ENCODE results near the gene GLT1D1.

GLT1D1 gene

GRCh38 chr12:128891856-128892255 is 38.6 kb downstream of the GLT1D1 start:
- DNase-seq (no peak), ATAC-seq (ENCODE audit: insufficient read depth, low read depth) (no peak)
- Histone ChIP-seq H3K4me3 (ENCODE audit: low read depth in 1 of 2, low read length in 2 of 2) (no peak overlapping the region), H3K27me3 (ENCODE audit: insufficient read depth, low read length, poor library complexity) (no peaks in the 10 kb centered on the region), H3K9ac (ENCODE audit: low read depth, low read length) (no peak overlapping the region), H3K27ac (ENCODE audit: low read length) (no peak overlapping the region), H3K4me2 (ENCODE audit: insufficient read depth, low read length) (no peak overlapping the region), H3K4me1 (ENCODE audit: insufficient read depth, low read length) (no peaks in the 10 kb centered on the region), H2AFZ (ENCODE audit: low read depth, low read length) (no peak overlapping the region), H3K79me2 (ENCODE audit: insufficient read depth, low read length) (no peaks in the 10 kb centered on the region), H4K20me1 (ENCODE audit: insufficient read depth, low read length) (no peaks in the 10 kb centered on the region), H3K36me3 (ENCODE audit: insufficient read depth, low read length) (no peaks in the 10 kb centered on the region), H3K9me3 (ENCODE audit: insufficient read depth, low read length, severe bottlenecking) (no peaks in the 10 kb centered on the region)
- TF ChIP-seq EZH2 (IDR thresholded peaks at IDR 0.05; ENCODE audit: borderline replicate concordance, low read depth, low read length, severe bottlenecking) = no peak
- no peak for TF ChIP-seq CTCF (IDR thresholded peaks at IDR 0.05; ENCODE audit: borderline replicate concordance, extremely low read depth, low read length, poor library complexity, severe bottlenecking)

- H3K9ac ChIP-seq (ENCODE audit: low read depth, low read length) = no peak overlapping the region
- ATAC-seq (ENCODE audit: insufficient read depth, low read depth) = no peak
Observed at GRCh38 chr12:128903236-128903635, 50.0 kb downstream of the GLT1D1 start.

GRCh38 chr12:128905003-128905544 is 51.8 kb downstream of the GLT1D1 start:
- Histone ChIP-seq H3K9me3 (ENCODE audit: insufficient read depth, low read length, severe bottlenecking) (no peaks in the 10 kb centered on the region), H3K4me3 (ENCODE audit: low read depth in 1 of 2, low read length in 2 of 2) (no peak overlapping the region), H3K79me2 (ENCODE audit: insufficient read depth, low read length) (no peaks in the 10 kb centered on the region), H3K27ac (ENCODE audit: low read length) (no peak overlapping the region), H2AFZ (ENCODE audit: low read depth, low read length) (no peak overlapping the region), H4K20me1 (ENCODE audit: insufficient read depth, low read length) (no peaks in the 10 kb centered on the region), H3K36me3 (ENCODE audit: insufficient read depth, low read length) (no peaks in the 10 kb centered on the region), H3K4me2 (ENCODE audit: insufficient read depth, low read length) (no peak overlapping the region), H3K4me1 (ENCODE audit: insufficient read depth, low read length) (no peaks in the 10 kb centered on the region), H3K27me3 (ENCODE audit: insufficient read depth, low read length, poor library complexity) (no peaks in the 10 kb centered on the region), H3K9ac (ENCODE audit: low read depth, low read length) (no peak overlapping the region)
- DNase-seq = no peak
- ATAC-seq (ENCODE audit: insufficient read depth, low read depth) = no peak
- no peak for TF ChIP-seq CTCF (IDR thresholded peaks at IDR 0.05; ENCODE audit: borderline replicate concordance, extremely low read depth, low read length, poor library complexity, severe bottlenecking)
- TF ChIP-seq EZH2 (IDR thresholded peaks at IDR 0.05; ENCODE audit: borderline replicate concordance, low read depth, low read length, severe bottlenecking) = no peak

More at GRCh38 chr12:128903236-128903635, 50.0 kb downstream of the GLT1D1 start:
- Histone ChIP-seq H3K79me2 (ENCODE audit: insufficient read depth, low read length) (no peaks in the 10 kb centered on the region), H3K4me2 (ENCODE audit: insufficient read depth, low read length) (no peak overlapping the region), H3K36me3 (ENCODE audit: insufficient read depth, low read length) (no peaks in the 10 kb centered on the region), H3K9me3 (ENCODE audit: insufficient read depth, low read length, severe bottlenecking) (no peaks in the 10 kb centered on the region), H2AFZ (ENCODE audit: low read depth, low read length) (no peak overlapping the region), H3K27ac (ENCODE audit: low read length) (no peak overlapping the region), H3K4me3 (ENCODE audit: low read depth in 1 of 2, low read length in 2 of 2) (no peak overlapping the region), H3K27me3 (ENCODE audit: insufficient read depth, low read length, poor library complexity) (no peaks in the 10 kb centered on the region), H3K4me1 (ENCODE audit: insufficient read depth, low read length) (no peaks in the 10 kb centered on the region), H4K20me1 (ENCODE audit: insufficient read depth, low read length) (no peaks in the 10 kb centered on the region)
- TF ChIP-seq CTCF (IDR thresholded peaks at IDR 0.05; ENCODE audit: borderline replicate concordance, extremely low read depth, low read length, poor library complexity, severe bottlenecking) = no peak
- TF ChIP-seq EZH2 (IDR thresholded peaks at IDR 0.05; ENCODE audit: borderline replicate concordance, low read depth, low read length, severe bottlenecking) = no peak
- no peak for DNase-seq

Measured in DND-41 (cell line).